Mesendoderm (in vitro differentiated cells): ENCODE results near the gene BTK.

ENCODE experiments used
- DNase-seq: peaks from one replicate; pipeline ENCODE4 v3.0.0; 2013
- H2AK5ac ChIP-seq: 2 replicates; pipeline ENCODE4 v1.6.1; 2013; ENCODE audit warnings: low read length, inconsistent platforms
- H2BK120ac ChIP-seq: 2 replicates; pipeline ENCODE4 v1.6.1; 2013; ENCODE audit warnings: low read depth, mild to moderate bottlenecking, low read length, moderate library complexity, mixed read lengths
- H2BK15ac ChIP-seq: replicated peaks from 2 replicates; pipeline ENCODE4 v1.6.1; 2013; ENCODE audit warnings: low read depth, mild to moderate bottlenecking, moderate library complexity
- H2BK5ac ChIP-seq: 2 replicates; pipeline ENCODE4 v1.6.1; 2013; ENCODE audit warnings: low read length, inconsistent platforms
- H3K18ac ChIP-seq: 2 replicates; pipeline ENCODE4 v1.6.1; 2013; ENCODE audit warnings: mild to moderate bottlenecking, low read length, mixed read lengths
- H3K23ac ChIP-seq: one replicate; pipeline ENCODE4 v1.6.1; 2013; ENCODE audit warnings: low read length
- H3K27ac ChIP-seq: 2 replicates; pipeline ENCODE4 v1.5.1; 2013; ENCODE audit warnings: low read depth, mild to moderate bottlenecking, inconsistent platforms, low read length, moderate library complexity
- H3K27me3 ChIP-seq: 2 replicates; pipeline ENCODE4 v1.6.1; 2013; ENCODE audit warnings: low read length, control low read depth, mild to moderate bottlenecking, inconsistent platforms; ENCODE audit not compliant: insufficient read depth, poor library complexity
- H3K36me3 ChIP-seq: 2 replicates; pipeline ENCODE4 v1.6.1; 2013; ENCODE audit warnings: low read length, inconsistent platforms; ENCODE audit not compliant: control insufficient read depth, insufficient read depth
- H3K4ac ChIP-seq: one replicate; pipeline ENCODE4 v1.6.1; 2013; ENCODE audit warnings: low read depth, mild to moderate bottlenecking, low read length, moderate library complexity
- H3K4me1 ChIP-seq: 2 replicates; pipeline ENCODE4 v1.6.1; 2013; ENCODE audit warnings: low read depth, low read length, inconsistent platforms; ENCODE audit not compliant: control insufficient read depth
- H3K4me2 ChIP-seq: 2 replicates; pipeline ENCODE4 v1.6.1; 2013; ENCODE audit warnings: low read length
- H3K4me3 ChIP-seq: 2 replicates; pipeline ENCODE4 v1.5.1; 2013; ENCODE audit warnings: mild to moderate bottlenecking, low read length
- H3K56ac ChIP-seq: one replicate; pipeline ENCODE4 v1.6.1; 2013; ENCODE audit warnings: low read length
- H3K79me1 ChIP-seq: 2 replicates; pipeline ENCODE4 v1.6.1; 2013; ENCODE audit warnings: low read length, inconsistent platforms
- H3K79me2 ChIP-seq: 2 replicates; pipeline ENCODE4 v1.6.1; 2013; ENCODE audit warnings: mild to moderate bottlenecking, low read length; ENCODE audit not compliant: control insufficient read depth, insufficient read depth
- H3K9ac ChIP-seq: 2 replicates; pipeline ENCODE4 v1.6.1; 2013; ENCODE audit warnings: low read length, inconsistent platforms
- H4K5ac ChIP-seq: one replicate; pipeline ENCODE4 v1.6.1; 2013; ENCODE audit warnings: low read length
- H4K8ac ChIP-seq: one replicate; pipeline ENCODE4 v1.6.1; 2013; ENCODE audit warnings: low read depth, mild to moderate bottlenecking, control low read depth, low read length, moderate library complexity
- WGBS: extraction: QIAGEN DNeasy Blood & Tissue Kit; methylation state at CpG from one replicate; pipeline ENCODE4 v1.1.7; 2013; ENCODE audit warnings: low lambda C conversion rate, missing lambda C conversion rate; ENCODE audit not compliant: insufficient coverage; ENCODE audit errors: extremely low coverage; 5-methylcytosine and 5-hydroxymethylcytosine counted together

BTK gene

GRCh38 chrX:101383679-101384205 is 2.2 kb downstream of the BTK start:
- Histone ChIP-seq H3K27ac (no peak overlapping the region), H3K4me1 (no peaks in the 10 kb centered on the region), H2AK5ac (no peak overlapping the region), H3K36me3 (no peaks in the 10 kb centered on the region), H3K79me2 (no peaks in the 10 kb centered on the region), H3K56ac (no peak overlapping the region), H4K5ac (no peak overlapping the region), H3K27me3 (no peaks in the 10 kb centered on the region), H3K4me3 (no peak overlapping the region), H3K18ac (no peak overlapping the region), H2BK15ac (no peak overlapping the region), H3K23ac (no peak overlapping the region), H3K4ac (no peak overlapping the region), H4K8ac (no peak overlapping the region), H3K9ac (no peak overlapping the region), H2BK5ac (no peak overlapping the region), H3K79me1 (no peaks in the 10 kb centered on the region), H3K4me2 (no peak overlapping the region), H2BK120ac (no peak overlapping the region)
- WGBS: no CpG with 5 or more reads among the region's 4 CpGs
- DNase-seq: no peak

GRCh38 chrX:101377547-101377946 is 8.4 kb downstream of the BTK start:
- H3K9ac ChIP-seq: no peak overlapping the region
- H2BK15ac ChIP-seq: no peak overlapping the region
- H2AK5ac ChIP-seq: no peak overlapping the region

GRCh38 chrX:101370888-101371504 is 15.0 kb downstream of the BTK start:
- H2AK5ac ChIP-seq: no peak overlapping the region
- H3K36me3 ChIP-seq: no peaks in the 10 kb centered on the region
- H3K4me3 ChIP-seq: no peak overlapping the region
- H3K23ac ChIP-seq: no peak overlapping the region
- DNase-seq: no peak
- no peak overlapping the region for H2BK5ac ChIP-seq
- H4K8ac ChIP-seq: no peak overlapping the region
- no peak overlapping the region for H3K18ac ChIP-seq
- no peak overlapping the region for H3K56ac ChIP-seq
- H3K4me2 ChIP-seq: no peak overlapping the region
- no peak overlapping the region for H3K27ac ChIP-seq
- H3K79me1 ChIP-seq: no peaks in the 10 kb centered on the region
- H3K79me2 ChIP-seq: no peaks in the 10 kb centered on the region
- no peak overlapping the region for H2BK15ac ChIP-seq
- no peak overlapping the region for H2BK120ac ChIP-seq
- no peak overlapping the region for H4K5ac ChIP-seq
- no peaks in the 10 kb centered on the region for H3K4me1 ChIP-seq
- H3K27me3 ChIP-seq: no peaks in the 10 kb centered on the region
- WGBS: no CpG with 5 or more reads among the region's 3 CpGs
- H3K9ac ChIP-seq: no peak overlapping the region
- no peak overlapping the region for H3K4ac ChIP-seq

More at GRCh38 chrX:101377547-101377946, 8.4 kb downstream of the BTK start:
- H3K23ac ChIP-seq: no peak overlapping the region
- no peak overlapping the region for H4K8ac ChIP-seq
- H3K36me3 ChIP-seq: no peaks in the 10 kb centered on the region
- no peak overlapping the region for H3K4ac ChIP-seq
- no peaks in the 10 kb centered on the region for H3K79me2 ChIP-seq
- no peak for DNase-seq
- H3K4me3 ChIP-seq: no peak overlapping the region
- no peak overlapping the region for H2BK120ac ChIP-seq
- H3K79me1 ChIP-seq: no peaks in the 10 kb centered on the region
- H3K18ac ChIP-seq: no peak overlapping the region
- H3K56ac ChIP-seq: no peak overlapping the region
- no peaks in the 10 kb centered on the region for H3K27me3 ChIP-seq
- WGBS: no CpG with 5 or more reads among the region's 1 CpG
- no peak overlapping the region for H3K4me2 ChIP-seq
- no peaks in the 10 kb centered on the region for H3K4me1 ChIP-seq
- H2BK5ac ChIP-seq: no peak overlapping the region
- H4K5ac ChIP-seq: no peak overlapping the region
- H3K27ac ChIP-seq: no peak overlapping the region

GRCh38 chrX:101369687-101370086 is 16.3 kb downstream of the BTK start:
- Histone ChIP-seq H3K79me1 (no peaks in the 10 kb centered on the region), H3K79me2 (no peaks in the 10 kb centered on the region), H3K36me3 (no peaks in the 10 kb centered on the region), H4K5ac (no peak overlapping the region), H3K4me2 (no peak overlapping the region), H3K4me1 (no peaks in the 10 kb centered on the region), H4K8ac (no peak overlapping the region), H3K27me3 (no peaks in the 10 kb centered on the region), H2BK5ac (no peak overlapping the region), H3K4ac (no peak overlapping the region), H3K9ac (no peak overlapping the region), H3K4me3 (no peak overlapping the region), H2BK15ac (no peak overlapping the region), H2AK5ac (no peak overlapping the region), H2BK120ac (no peak overlapping the region), H3K18ac (no peak overlapping the region), H3K27ac (no peak overlapping the region), H3K56ac (no peak overlapping the region), H3K23ac (no peak overlapping the region)
- no peak for DNase-seq
- 100% methylated on average over 3 of the region's 6 CpGs for WGBS

- Histone ChIP-seq H3K9ac (no peak overlapping the region), H3K4ac (no peak overlapping the region), H2AK5ac (no peak overlapping the region), H3K56ac (no peak overlapping the region), H4K8ac (no peak overlapping the region), H2BK15ac (no peak overlapping the region), H3K4me3 (no peak overlapping the region), H3K4me2 (no peak overlapping the region), H3K18ac (no peak overlapping the region), H4K5ac (no peak overlapping the region), H3K4me1 (no peaks in the 10 kb centered on the region), H3K79me1 (no peaks in the 10 kb centered on the region), H3K23ac (no peak overlapping the region), H2BK120ac (no peak overlapping the region), H3K36me3 (no peaks in the 10 kb centered on the region), H2BK5ac (no peak overlapping the region), H3K27me3 (no peaks in the 10 kb centered on the region), H3K79me2 (no peaks in the 10 kb centered on the region), H3K27ac (no peak overlapping the region)
- DNase-seq: no peak
Measured at GRCh38 chrX:101368800-101369199, 17.2 kb downstream of the BTK start.

- no CpG with 5 or more reads among the region's 1 CpG for WGBS
Measured at GRCh38 chrX:101365301-101365795, 20.6 kb downstream of the BTK start.

More at GRCh38 chrX:101365301-101365795, 20.6 kb downstream of the BTK start:
- Histone ChIP-seq H2BK5ac (no peak overlapping the region), H2BK15ac (no peak overlapping the region), H3K18ac (no peak overlapping the region), H3K79me2 (no peaks in the 10 kb centered on the region), H3K4ac (no peak overlapping the region), H3K4me1 (no peaks in the 10 kb centered on the region), H3K4me2 (no peak overlapping the region), H3K9ac (no peak overlapping the region), H3K56ac (no peak overlapping the region), H3K79me1 (no peaks in the 10 kb centered on the region), H4K5ac (no peak overlapping the region), H3K36me3 (no peaks in the 10 kb centered on the region), H3K27ac (no peak overlapping the region), H3K4me3 (no peak overlapping the region), H3K23ac (no peak overlapping the region), H4K8ac (no peak overlapping the region), H2AK5ac (no peak overlapping the region), H2BK120ac (no peak overlapping the region), H3K27me3 (no peaks in the 10 kb centered on the region)
- DNase-seq: no peak
